NOMO-1 (cell line): ENCODE data around the gene MAGI3.

Experiments used
- DNase-seq, 2 experiments: peaks; one replicate each; lab custom pipeline; 2025; ENCODE audit not compliant: unreplicated experiment in 2 of 2; lab: John Stamatoyannopoulos, UW

MAGI3 gene

GRCh38 chr1:113389953-113390834 is at the start of gene MAGI3:
Gene MAGI3 (plus strand): TSS chr1:113390515. CDS start chr1:113391034, 519 bp downstream.
- DNase-seq = peak; percentile 93 to 98

GRCh38 chr1:113353580-113353979 is 36.7 kb upstream of the MAGI3 start:
- DNase-seq = no peak

GRCh38 chr1:113363935-113364334 is 26.4 kb upstream of the MAGI3 start:
- no peak for DNase-seq

GRCh38 chr1:113369040-113369439 is 21.3 kb upstream of the MAGI3 start:
- DNase-seq = no peak

- DNase-seq = no peak
These were observed 20.6 kb upstream of the MAGI3 start for GRCh38 chr1:113369699-113370098.

- no peak for DNase-seq
These were observed 19.4 kb upstream of the MAGI3 start for GRCh38 chr1:113370868-113371267.

- no peak for DNase-seq
These were observed 17.8 kb upstream of the MAGI3 start for GRCh38 chr1:113372546-113372945.

- DNase-seq = no peak
These were observed 16.7 kb upstream of the MAGI3 start for GRCh38 chr1:113373644-113374043.

GRCh38 chr1:113375878-113376277 is 14.4 kb upstream of the MAGI3 start:
- DNase-seq = no peak

- DNase-seq = no peak
These were observed 10.2 kb upstream of the MAGI3 start for GRCh38 chr1:113380075-113380474.

GRCh38 chr1:113388017-113388620 is 2.2 kb upstream of the MAGI3 start:
- DNase-seq = no peak

- DNase-seq = no peak
These were observed 1.5 kb upstream of the MAGI3 start for GRCh38 chr1:113388621-113389358.

- no peak for DNase-seq
These were observed 859 bp upstream of the MAGI3 start for GRCh38 chr1:113389359-113389952.

GRCh38 chr1:113390871-113391648 is 745 bp downstream of the MAGI3 start:
- DNase-seq = no peak

- no peak for DNase-seq
These were observed 1.4 kb downstream of the MAGI3 start for GRCh38 chr1:113391649-113392271.

GRCh38 chr1:113392541-113393128 is 2.3 kb downstream of the MAGI3 start:
- DNase-seq = no peak

GRCh38 chr1:113394043-113394862 is 3.9 kb downstream of the MAGI3 start:
- no peak for DNase-seq

- DNase-seq = no peak
These were observed 4.5 kb downstream of the MAGI3 start for GRCh38 chr1:113394863-113395259.

- DNase-seq = no peak
These were observed 5.8 kb downstream of the MAGI3 start for GRCh38 chr1:113396102-113396501.
